HepG2 (cell line): ENCODE results near the gene SLC2A11.

Experiments used
- ARID3A ChIP-seq: IDR thresholded peaks from 2 replicates; pipeline ENCODE4 v1.6.1; 2012; ENCODE audit warnings: low read depth, low read length, improper control_type of control experiment
- BRF2 ChIP-seq: sonication (generic); formaldehyde crosslinking; IDR thresholded peaks from 2 replicates; pipeline ENCODE4 v1.8.1; 2022; ENCODE audit warnings: mild to moderate bottlenecking, missing genetic modification reagents
- CTCF ChIP-seq: sonication (generic); formaldehyde crosslinking; IDR thresholded peaks from 2 replicates; pipeline ENCODE4 v1.5.0; 2020; ENCODE audit warnings: mild to moderate bottlenecking, missing genetic modification reagents, moderate library complexity
- EP300 ChIP-seq, 3 experiments: sonication (generic) in 1 of 3; formaldehyde crosslinking in 1 of 3; IDR thresholded peaks; 2 replicates each; pipeline versions ENCODE4 v1.5.1 to v1.6.1; 2011 to 2020; ENCODE audit warnings: low read depth in 2 of 3, low read length in 2 of 3, borderline replicate concordance in 1 of 3, improper control_type of control experiment in 1 of 3, mild to moderate bottlenecking in 1 of 3, missing genetic modification reagents in 1 of 3, moderate library complexity in 1 of 3
- EZH2 ChIP-seq: conservative IDR thresholded peaks from 2 replicates; pipeline ENCODE4 v1.6.1; 2012; ENCODE audit warnings: mild to moderate bottlenecking, low read depth, low read length, moderate library complexity
- FLYWCH1 ChIP-seq: sonication (generic); formaldehyde crosslinking; IDR thresholded peaks from 2 replicates; pipeline ENCODE4 v1.8.1; 2023; ENCODE audit warnings: mild to moderate bottlenecking, missing genetic modification reagents
- HMG20A ChIP-seq: IDR thresholded peaks from 2 replicates; pipeline ENCODE4 v1.6.1; 2016; ENCODE audit warnings: borderline replicate concordance
- MBD4 ChIP-seq: IDR thresholded peaks from 2 replicates; pipeline ENCODE4 v1.6.1; 2012; ENCODE audit warnings: low read length, inconsistent platforms, borderline replicate concordance
- MTA3 ChIP-seq: sonication (generic); formaldehyde crosslinking; IDR thresholded peaks from 2 replicates; pipeline ENCODE4 v1.4.0; 2020; ENCODE audit warnings: missing genetic modification reagents
- PCBP2 ChIP-seq: fragments of 200-400 bp; formaldehyde crosslinking; optimal IDR thresholded peaks from 2 replicates; pipeline ENCODE3; 2018; ENCODE audit warnings: low read length, low read depth; ENCODE audit not compliant: poor library complexity, severe bottlenecking

GRCh38 chr22:23893121-23893944 is 35.7 kb downstream of the SLC2A11 start:
- TF ChIP-seq CTCF (CRISPR knock-in tag): no peak
- TF ChIP-seq MTA3 (CRISPR knock-in tag): no peak
- TF ChIP-seq FLYWCH1: no peak
- TF ChIP-seq ARID3A: no peak
- TF ChIP-seq EZH2: no peak
- TF ChIP-seq HMG20A: no peak
- TF ChIP-seq BRF2 (CRISPR knock-in tag): no peak
- no peak for TF ChIP-seq PCBP2
- no peak for TF ChIP-seq EP300 (IDR thresholded peaks at IDR 0.05; ENCODE audit: low read depth in 2 of 2, low read length in 2 of 2)
- TF ChIP-seq EP300 (CRISPR knock-in tag; IDR thresholded peaks at IDR 0.05; ENCODE audit: borderline replicate concordance): no peak
- no peak for TF ChIP-seq MBD4
